ENCODE measurements around the gene DPY30. TPM values are rescaled to one million over a fixed set of nuclear protein-coding genes. Genes with fewer than 3 reads are reported as not detected.

The DPY30 gene
- total RNA-seq (2022; extraction: Qiagen RNA extraction), result 104 to 113 TPM (median 105 TPM) in 5 replicates

GRCh38 chr2:32039447-32040219 lies at the start of gene DPY30:
DPY30 (minus strand) TSS chr2:32039805; CDS start chr2:32039456, 349 bp downstream.

DNA sequence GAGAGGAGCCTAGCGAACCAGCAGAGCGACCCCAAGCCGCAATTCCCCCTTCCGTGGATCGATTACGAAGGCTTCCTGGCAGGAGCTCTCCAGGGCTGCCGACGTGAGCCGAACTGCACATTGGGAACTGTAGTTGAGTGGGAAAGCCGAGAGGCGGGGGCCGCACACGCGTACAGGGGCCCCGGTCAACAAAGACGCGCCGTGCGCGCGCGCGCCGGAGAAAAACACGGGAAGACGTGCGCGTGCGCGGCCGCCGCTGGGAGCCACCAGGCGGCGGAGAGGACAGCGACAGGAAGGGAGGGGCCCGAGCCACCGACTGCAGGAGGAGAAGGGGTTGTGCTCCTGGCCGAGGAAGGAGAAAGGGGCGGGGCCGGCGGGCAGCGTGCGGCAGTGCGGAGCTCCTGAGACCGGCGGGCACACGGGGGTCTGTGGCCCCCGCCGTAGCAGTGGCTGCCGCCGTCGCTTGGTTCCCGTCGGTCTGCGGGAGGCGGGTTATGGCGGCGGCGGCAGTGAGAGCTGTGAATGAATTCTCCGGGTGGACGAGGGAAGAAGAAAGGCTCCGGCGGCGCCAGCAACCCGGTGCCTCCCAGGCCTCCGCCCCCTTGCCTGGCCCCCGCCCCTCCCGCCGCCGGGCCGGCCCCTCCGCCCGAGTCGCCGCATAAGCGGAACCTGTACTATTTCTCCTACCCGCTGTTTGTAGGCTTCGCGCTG lies 23.9 kb upstream of the DPY30 start, which contains the start of gene SPAST:
SPAST (plus strand) TSS at position 247 of the 711 bp plus-strand sequence; CDS start at position 523, 276 bp downstream.

GRCh38 chr2:32010670-32011484 lies 28.7 kb downstream of the DPY30 start, which contains the start of gene MEMO1:
MEMO1 (minus strand) TSS chr2:32011008; CDS start chr2:32010247, 761 bp downstream.

Other genes starting within 250 kb of the DPY30 start
- 71.7 to 81.9 TPM (median 74.5 TPM) in 5 replicates for gene MEMO1, start 28.8 kb downstream of the DPY30 start, total RNA-seq (2022; extraction: Qiagen RNA extraction)
- 12.8 to 19.2 TPM (median 16.8 TPM) in 5 replicates for gene SPAST, start 23.8 kb upstream of the DPY30 start, total RNA-seq (2022; extraction: Qiagen RNA extraction)
- 13.6 to 19.3 TPM (median 16.5 TPM) in 5 replicates for gene SLC30A6, start 126.1 kb upstream of the DPY30 start, total RNA-seq (2022; extraction: Qiagen RNA extraction)
- 0.04 to 0.11 TPM (median 0.08 TPM) in 5 replicates for gene NLRC4, start 225.1 kb upstream of the DPY30 start, total RNA-seq (2022; extraction: Qiagen RNA extraction)
- gene YIPF4, start 238.1 kb upstream of the DPY30 start, total RNA-seq (2022; extraction: Qiagen RNA extraction), result 41.1 to 55.9 TPM (median 49.4 TPM) in 5 replicates